GM12878 (cell line): Measurements from ENCODE around the gene ZNF407.

Experiments used
- BHLHE40 ChIP-seq, 2 experiments: fragments of 450-650 bp in 1 of 2; IDR thresholded peaks; 2 replicates each; pipeline ENCODE4 v1.6.1; 2011 to 2017; ENCODE audit warnings: low read depth in 2 of 2, borderline replicate concordance in 1 of 2, improper control_type of control experiment in 1 of 2, low read length in 1 of 2, mild to moderate bottlenecking in 1 of 2
- CHD4 ChIP-seq: fragments of 200-600 bp; sonication (generic); IDR thresholded peaks from 2 replicates; pipeline ENCODE4 v1.6.1; 2016; ENCODE audit warnings: mild to moderate bottlenecking
- EZH2 ChIP-seq: IDR thresholded peaks from 2 replicates; pipeline ENCODE4 v1.6.1; 2012; ENCODE audit warnings: low read depth, mild to moderate bottlenecking, control low read depth, inconsistent platforms, low read length, borderline replicate concordance; ENCODE audit not compliant: control insufficient read depth
- PML ChIP-seq: IDR thresholded peaks from 2 replicates; pipeline ENCODE4 v1.6.1; 2012; ENCODE audit warnings: low read length, inconsistent platforms
- POLR2AphosphoS5 ChIP-seq: IDR thresholded peaks from 2 replicates; pipeline ENCODE4 v1.6.1; 2011; ENCODE audit warnings: mild to moderate bottlenecking, low read length, inconsistent platforms
- RB1 ChIP-seq: fragments of 450-650 bp; formaldehyde crosslinking; IDR thresholded peaks from 2 replicates; pipeline ENCODE4 v1.6.1; 2017; ENCODE audit warnings: mild to moderate bottlenecking, borderline replicate concordance
- SREBF2 ChIP-seq: IDR thresholded peaks from 2 replicates; pipeline ENCODE4 v1.6.1; 2012; ENCODE audit warnings: mild to moderate bottlenecking, low read length
- TAF1 ChIP-seq: IDR thresholded peaks from 2 replicates; pipeline ENCODE4 v1.6.1; 2011; ENCODE audit warnings: mild to moderate bottlenecking, low read depth, low read length, borderline replicate concordance
- YY1 ChIP-seq: IDR thresholded peaks from 2 replicates; pipeline ENCODE4 v1.6.1; 2011; ENCODE audit warnings: low read depth, mild to moderate bottlenecking, low read length
- TF ChIP-seq, protein P1 (sequence below): IDR thresholded peaks from 2 replicates; pipeline ENCODE4 v1.6.1; 2012; ENCODE audit warnings: low read depth, low read length, improper control_type of control experiment

DNA sequence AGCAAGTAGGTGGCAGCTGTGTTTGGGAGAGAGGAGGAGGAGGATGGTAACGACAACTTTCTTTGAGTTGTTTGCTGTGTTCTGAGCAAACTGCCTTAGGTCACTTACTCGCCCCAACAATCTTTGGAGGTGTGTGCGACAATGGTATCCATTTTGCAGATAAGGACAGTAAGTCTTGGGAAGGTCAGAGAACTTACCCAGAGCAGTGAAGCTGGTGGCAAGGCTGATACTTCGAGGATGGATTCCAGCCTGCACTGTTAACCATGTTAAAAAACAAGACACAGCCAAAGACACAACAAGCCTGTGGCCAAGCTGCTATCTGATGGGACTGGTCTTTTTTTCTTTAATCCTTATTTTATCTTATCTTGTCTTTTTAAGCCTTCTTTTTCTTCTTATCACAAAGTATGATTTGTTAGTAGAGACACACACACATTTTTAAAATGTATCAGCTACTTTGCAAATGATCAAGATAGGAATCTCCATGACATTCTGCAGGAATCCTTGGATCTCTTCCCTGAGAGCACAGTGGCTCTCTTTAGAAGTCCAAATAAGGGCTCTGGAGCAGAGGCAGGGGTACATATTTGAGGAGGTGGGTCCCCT is 35.4 kb upstream of the ZNF407 start:
- no peak for TF ChIP-seq RB1
- TF ChIP-seq CHD4: no peak
- no peak for TF ChIP-seq YY1
- TF ChIP-seq, protein P1, sequence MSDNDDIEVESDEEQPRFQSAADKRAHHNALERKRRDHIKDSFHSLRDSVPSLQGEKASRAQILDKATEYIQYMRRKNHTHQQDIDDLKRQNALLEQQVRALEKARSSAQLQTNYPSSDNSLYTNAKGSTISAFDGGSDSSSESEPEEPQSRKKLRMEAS: no peak
- TF ChIP-seq PML: no peak
- no peak for TF ChIP-seq POLR2AphosphoS5
- TF ChIP-seq EZH2: no peak
- TF ChIP-seq BHLHE40 (IDR thresholded peaks at IDR 0.05; ENCODE audit: borderline replicate concordance in 1 of 2, low read depth in 2 of 2, low read length in 1 of 2): no peak
- TF ChIP-seq TAF1: no peak
- no peak for TF ChIP-seq SREBF2
